ENCODE data around the gene OR5C1. TPM values are rescaled to one million over a fixed set of nuclear protein-coding genes. Genes with fewer than 3 reads are reported as not detected.

OR5C1 gene
- total RNA-seq, 1 experiment from 2014 or later: not detected

DNA sequence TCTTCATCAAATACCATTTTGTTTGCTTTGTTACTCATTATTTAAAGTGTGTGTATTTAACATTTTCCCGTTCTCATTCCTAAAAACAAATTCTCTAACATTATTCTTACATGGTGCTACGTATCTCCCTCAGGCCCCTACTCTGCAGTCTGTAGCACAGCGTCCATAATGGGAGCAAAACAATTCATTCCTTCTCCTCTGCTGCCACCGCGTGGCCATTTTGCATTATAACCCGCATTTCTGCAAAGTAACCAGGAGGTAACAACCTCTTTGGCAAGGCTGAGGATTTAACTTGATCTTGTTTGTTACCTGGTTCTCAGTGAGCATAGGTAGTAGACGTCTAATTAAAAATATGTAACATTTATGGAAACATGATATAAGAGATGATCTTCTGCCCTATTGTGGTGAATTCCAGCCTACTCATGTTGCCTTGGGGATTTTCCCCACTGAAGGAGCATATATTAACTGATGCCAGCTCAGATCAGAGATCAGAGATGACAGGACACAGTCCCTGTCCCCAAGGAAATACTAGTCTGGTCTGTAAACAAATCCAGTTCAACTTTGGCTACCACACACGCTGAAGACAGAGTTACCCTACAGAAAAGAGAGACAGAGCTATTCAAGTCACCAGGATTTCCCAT is 21.7 kb downstream of the OR5C1 start:
- ChIA-PET POLR2A (ENCODE audit: unreplicated experiment) (no interaction called here), CTCF (interaction anchor here (0.6 to 2.4 kb wide), 4 partner anchors 28 to 1112 kb away, joined by 3 to 13 read pairs (median 6); no protein-coding TSS in a partner anchor)
- Histone ChIP-seq H3K9me3 (ENCODE audit: insufficient read depth, low read depth) (no peaks in the 10 kb centered on the region), H4K20me1 (ENCODE audit: insufficient read depth) (no peaks in the 10 kb centered on the region), H3F3A (ENCODE audit: insufficient read depth, low read depth) (no peaks in the 10 kb centered on the region), H3K4me1 (replicated peaks; ENCODE audit: insufficient read depth) (peaks cover 10% of the 10 kb centered on the region), H3K79me2 (ENCODE audit: low read depth) (no peaks in the 10 kb centered on the region), H3K27ac (no peak overlapping the region), H3K36me3 (ENCODE audit: low read depth) (no peaks in the 10 kb centered on the region), H3K27me3 (ENCODE audit: insufficient read depth, low read depth) (no peaks in the 10 kb centered on the region), H2AFZ (no peak overlapping the region), H3K9me2 (ENCODE audit: insufficient read depth) (no peaks in the 10 kb centered on the region), H3K4me3 (no peak overlapping the region), H3K4me2 (no peak overlapping the region)
- TF ChIP-seq EZH2 (IDR thresholded peaks at IDR 0.05; ENCODE audit: low read depth): no peak
- TF ChIP-seq CTCF (conservative IDR thresholded peaks at IDR 0.05): peak; percentile 91
- DNase-seq: peak; percentile 49 to 67
- no TSS peak for BruUV-seq (replicated peaks)
- intact Hi-C loops (cut with micrococcal nuclease; ENCODE audit: unreplicated experiment): loop anchor here (1.0 to 10.0 kb wide), 5 partner anchors 311 to 1266 kb away; no protein-coding TSS in a partner anchor

- POLR2A ChIA-PET (ENCODE audit: unreplicated experiment): no interaction called here
- Histone ChIP-seq H2AFZ (no peak overlapping the region), H3K27ac (no peak overlapping the region), H3K4me3 (no peak overlapping the region), H3K9me2 (ENCODE audit: insufficient read depth) (no peaks in the 10 kb centered on the region), H3K27me3 (ENCODE audit: insufficient read depth, low read depth) (no peaks in the 10 kb centered on the region), H3K79me2 (ENCODE audit: low read depth) (no peaks in the 10 kb centered on the region), H4K20me1 (ENCODE audit: insufficient read depth) (no peaks in the 10 kb centered on the region), H3K36me3 (ENCODE audit: low read depth) (no peaks in the 10 kb centered on the region), H3K4me2 (no peak overlapping the region), H3K9me3 (ENCODE audit: insufficient read depth, low read depth) (no peaks in the 10 kb centered on the region), H3F3A (ENCODE audit: insufficient read depth, low read depth) (no peaks in the 10 kb centered on the region), H3K4me1 (replicated peaks; ENCODE audit: insufficient read depth) (peaks cover 10% of the 10 kb centered on the region)
- no TSS peak for BruUV-seq (replicated peaks)
- CTCF ChIA-PET: no interaction called here
- no peak for DNase-seq
- intact Hi-C loops (cut with micrococcal nuclease; ENCODE audit: unreplicated experiment): loop anchor here (10.0 kb wide), 1 partner anchor 1268 kb away; no protein-coding TSS in a partner anchor
- TF ChIP-seq EZH2 (IDR thresholded peaks at IDR 0.05; ENCODE audit: low read depth) (no peak), CTCF (conservative IDR thresholded peaks at IDR 0.05) (no peak)
Measured at GRCh38 chr9:122812736-122813135, 24.0 kb downstream of the OR5C1 start.

DNA sequence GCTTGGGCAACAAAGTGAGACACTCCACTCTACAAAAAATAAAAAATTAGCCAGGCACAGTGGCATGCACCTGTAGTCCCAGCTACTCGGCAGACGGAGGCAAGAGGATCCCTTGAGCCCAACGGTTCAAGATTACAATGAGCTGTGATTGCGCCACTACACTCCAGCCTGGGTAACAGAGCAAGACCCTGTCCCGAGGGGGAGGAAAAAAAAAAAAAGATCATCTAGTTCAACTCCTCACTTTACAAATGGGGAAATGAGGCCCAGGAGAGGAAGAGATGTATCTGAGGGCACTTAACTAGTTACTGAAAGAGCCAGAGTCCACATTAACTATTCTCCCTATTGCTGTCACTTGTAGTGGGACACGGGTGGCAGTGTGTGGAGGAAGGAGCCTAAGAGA is 25.8 kb downstream of the OR5C1 start:
- DNase-seq: no peak
- no peak overlapping the region for H3K4me2 ChIP-seq
- no peaks in the 10 kb centered on the region for H3K9me2 ChIP-seq (ENCODE audit: insufficient read depth)
- no peak overlapping the region for H3K27ac ChIP-seq
- H3K79me2 ChIP-seq (ENCODE audit: low read depth): no peaks in the 10 kb centered on the region
- H2AFZ ChIP-seq: no peak overlapping the region
- no peaks in the 10 kb centered on the region for H3F3A ChIP-seq (ENCODE audit: insufficient read depth, low read depth)
- peaks cover 7% of the 10 kb centered on the region for H3K4me1 ChIP-seq (replicated peaks; ENCODE audit: insufficient read depth)
- BruUV-seq (replicated peaks): no TSS peak
- H3K27me3 ChIP-seq (ENCODE audit: insufficient read depth, low read depth): no peaks in the 10 kb centered on the region
- intact Hi-C loops (cut with micrococcal nuclease; ENCODE audit: unreplicated experiment): loop anchor here (10.0 kb wide), 1 partner anchor 1270 kb away; no protein-coding TSS in a partner anchor
- TF ChIP-seq EZH2 (IDR thresholded peaks at IDR 0.05; ENCODE audit: low read depth): no peak
- TF ChIP-seq CTCF (conservative IDR thresholded peaks at IDR 0.05): no peak
- no peak overlapping the region for H3K4me3 ChIP-seq
- no peaks in the 10 kb centered on the region for H3K9me3 ChIP-seq (ENCODE audit: insufficient read depth, low read depth)
- POLR2A ChIA-PET (ENCODE audit: unreplicated experiment): interaction anchor here (0.6 kb wide), 1 partner anchor 570 kb away, joined by 20 read pairs; no protein-coding TSS in a partner anchor
- CTCF ChIA-PET: interaction anchor here (0.6 kb wide), 1 partner anchor 9 kb away, joined by 3 read pairs; no protein-coding TSS in a partner anchor
- no peaks in the 10 kb centered on the region for H4K20me1 ChIP-seq (ENCODE audit: insufficient read depth)
- H3K36me3 ChIP-seq (ENCODE audit: low read depth): peaks cover 2% of the 10 kb centered on the region; the same call in 1 of the 2 replicates
